ENCODE measurements around the gene VOPP1. TPM values are rescaled to one million over a fixed set of nuclear protein-coding genes. Genes with fewer than 3 reads are reported as not detected.
A peak's percentile ranks its signal among the peaks of the same experiment; 100 is the strongest.
"Not testable (repeated sequence)": the region's sequence is repeated elsewhere in the genome, so short reads cannot be mapped to it uniquely, and the experiment has no call there.

The VOPP1 gene, protein sequence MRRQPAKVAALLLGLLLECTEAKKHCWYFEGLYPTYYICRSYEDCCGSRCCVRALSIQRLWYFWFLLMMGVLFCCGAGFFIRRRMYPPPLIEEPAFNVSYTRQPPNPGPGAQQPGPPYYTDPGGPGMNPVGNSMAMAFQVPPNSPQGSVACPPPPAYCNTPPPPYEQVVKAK
- 124 TPM for polyA plus RNA-seq (2012; ENCODE audit: low read depth, missing spikeins)

- no peak for TF ChIP-seq PAX5 (IDR thresholded peaks at IDR 0.05; ENCODE audit: insufficient read depth, low read length, severe bottlenecking)
- no peak; the same call in 1 of the 2 replicates for TF ChIP-seq POLR2A (IDR thresholded peaks at IDR 0.05; ENCODE audit: low read depth, low read length)
- TF ChIP-seq POLR2AphosphoS5 (IDR thresholded peaks at IDR 0.05; ENCODE audit: low read depth, low read length), result no peak
- no peak for TF ChIP-seq SPI1 (IDR thresholded peaks at IDR 0.05; ENCODE audit: low read depth, low read length)
- no peak for TF ChIP-seq TAF1 (IDR thresholded peaks at IDR 0.05; ENCODE audit: low read depth, low read length)
- TF ChIP-seq POU2F2 (IDR thresholded peaks at IDR 0.05; ENCODE audit: low read depth, low read length), result no peak
- peak; percentile 71 for FAIRE-seq
These were observed at the start of gene VOPP1 for GRCh38 chr7:55572378-55573233. VOPP1 (minus strand) TSS chr7:55572502; CDS start chr7:55572324, 178 bp downstream.

GRCh38 chr7:55618913-55619312 is 46.6 kb upstream of the VOPP1 start:
- DNase-seq (ENCODE audit: insufficient read length, low spot score), result no peak
- no peak for FAIRE-seq
- TF ChIP-seq POLR2A (IDR thresholded peaks at IDR 0.05; ENCODE audit: low read depth, low read length) (no peak), POLR2AphosphoS5 (IDR thresholded peaks at IDR 0.05; ENCODE audit: low read depth, low read length) (no peak), TAF1 (IDR thresholded peaks at IDR 0.05; ENCODE audit: low read depth, low read length) (no peak), PAX5 (IDR thresholded peaks at IDR 0.05; ENCODE audit: insufficient read depth, low read length, severe bottlenecking) (no peak), POU2F2 (IDR thresholded peaks at IDR 0.05; ENCODE audit: low read depth, low read length) (no peak), SPI1 (IDR thresholded peaks at IDR 0.05; ENCODE audit: low read depth, low read length) (no peak)

More at GRCh38 chr7:55572378-55573233, at the start of gene VOPP1:
- DNase-seq (ENCODE audit: insufficient read length, low spot score), result peak; percentile 87

GRCh38 chr7:55614365-55615064 is 42.2 kb upstream of the VOPP1 start:
- not testable (repeated sequence) for DNase-seq (ENCODE audit: insufficient read length, low spot score); FAIRE-seq

GRCh38 chr7:55609726-55610125 is 37.4 kb upstream of the VOPP1 start:
- not testable (repeated sequence) for FAIRE-seq; DNase-seq (ENCODE audit: insufficient read length, low spot score)

- FAIRE-seq; DNase-seq (ENCODE audit: insufficient read length, low spot score): not testable (repeated sequence)
These were observed 33.4 kb upstream of the VOPP1 start for GRCh38 chr7:55605661-55606060.

GRCh38 chr7:55597944-55598499 is 25.7 kb upstream of the VOPP1 start:
- peak; percentile 83 for FAIRE-seq
- not testable (repeated sequence) for DNase-seq (ENCODE audit: insufficient read length, low spot score)

DNA sequence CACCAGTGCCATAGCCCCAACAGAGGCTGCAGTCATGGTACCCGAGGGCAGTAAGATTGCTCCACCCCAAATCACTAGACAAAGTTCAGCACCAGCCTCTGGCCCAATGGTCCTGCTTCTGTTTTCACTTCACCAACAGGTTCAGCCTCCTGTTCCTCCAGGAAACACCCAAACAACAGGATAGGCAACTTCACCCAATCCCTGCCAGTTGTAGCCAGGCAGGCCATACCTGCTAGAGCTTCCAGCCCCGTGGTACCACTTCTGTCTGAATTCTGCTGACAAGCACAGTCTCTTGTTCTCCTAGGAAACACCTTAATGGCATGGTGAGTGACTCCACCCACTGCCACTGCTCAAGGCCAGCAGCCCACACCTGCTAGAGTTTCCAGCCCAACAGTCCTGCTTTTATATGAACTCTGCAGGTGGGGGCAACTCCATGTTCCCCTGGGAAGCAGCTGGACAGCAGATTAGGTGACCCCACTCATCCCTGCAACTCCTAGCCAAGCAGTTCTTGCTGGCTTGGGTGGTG is 25.0 kb upstream of the VOPP1 start:
- not testable (repeated sequence) for DNase-seq (ENCODE audit: insufficient read length, low spot score)
- peak; percentile 16 for FAIRE-seq

DNA sequence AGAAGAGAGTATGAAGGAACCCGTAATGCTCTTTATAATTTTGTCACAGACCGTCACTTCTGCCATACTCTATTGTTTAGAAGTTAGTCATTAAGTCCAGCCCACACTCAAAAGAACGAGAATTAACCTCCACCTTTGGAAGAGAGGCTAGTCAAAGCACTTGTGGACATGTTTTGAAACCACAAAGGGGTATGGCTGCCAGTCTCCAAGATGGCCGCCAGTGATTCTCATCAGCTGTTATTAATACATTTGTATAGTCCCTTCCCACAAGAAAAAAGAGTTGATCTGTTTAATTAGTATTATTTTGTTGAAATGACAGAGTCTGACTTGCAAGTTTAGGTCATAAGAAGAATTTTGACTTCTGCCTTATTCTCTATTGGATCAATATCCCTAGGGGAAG is 23.2 kb upstream of the VOPP1 start:
- FAIRE-seq (no peak), DNase-seq (ENCODE audit: insufficient read length, low spot score) (no peak)
- TF ChIP-seq PAX5 (IDR thresholded peaks at IDR 0.05; ENCODE audit: insufficient read depth, low read length, severe bottlenecking) (no peak), POLR2A (IDR thresholded peaks at IDR 0.05; ENCODE audit: low read depth, low read length) (no peak), POU2F2 (IDR thresholded peaks at IDR 0.05; ENCODE audit: low read depth, low read length) (no peak), POLR2AphosphoS5 (IDR thresholded peaks at IDR 0.05; ENCODE audit: low read depth, low read length) (no peak), SPI1 (IDR thresholded peaks at IDR 0.05; ENCODE audit: low read depth, low read length) (no peak), TAF1 (IDR thresholded peaks at IDR 0.05; ENCODE audit: low read depth, low read length) (no peak)

DNA sequence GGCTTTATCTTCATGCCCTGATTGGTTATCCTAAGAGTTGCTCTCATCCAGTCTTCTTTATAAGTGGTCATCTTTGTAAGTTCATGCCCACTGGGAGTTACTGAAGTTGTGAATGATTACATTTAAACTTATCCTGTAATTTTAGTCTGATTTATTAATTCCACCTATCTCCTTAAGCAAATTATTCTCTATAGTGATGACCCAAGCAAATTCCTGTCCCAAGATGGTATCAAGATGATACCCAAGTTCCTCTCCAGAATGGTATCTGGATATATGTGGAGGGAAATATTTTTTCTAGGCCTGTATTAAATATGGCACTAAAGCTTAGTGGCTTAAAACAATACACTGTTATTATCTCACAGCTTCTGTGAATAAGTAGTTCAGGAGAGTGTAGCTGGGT is 22.6 kb upstream of the VOPP1 start:
- no peak for TF ChIP-seq POLR2AphosphoS5 (IDR thresholded peaks at IDR 0.05; ENCODE audit: low read depth, low read length)
- FAIRE-seq (no peak), DNase-seq (ENCODE audit: insufficient read length, low spot score) (no peak)

- FAIRE-seq (no peak), DNase-seq (ENCODE audit: insufficient read length, low spot score) (no peak)
- TF ChIP-seq SPI1 (IDR thresholded peaks at IDR 0.05; ENCODE audit: low read depth, low read length) (no peak), TAF1 (IDR thresholded peaks at IDR 0.05; ENCODE audit: low read depth, low read length) (no peak)
These were observed 22.1 kb upstream of the VOPP1 start for GRCh38 chr7:55594414-55594813.
